Parathyroid adenoma (tissue), 2 donors: ENCODE measurements around the gene NR2C2AP.

ENCODE experiments used
- H2AFZ ChIP-seq: fragments of 300-600 bp; sonication (generic); one replicate; pipeline ENCODE4 v1.7.0; 2017; ENCODE audit warnings: antibody characterized with exemption, mild to moderate bottlenecking
- H3K27ac ChIP-seq: fragments of 300-600 bp; sonication (generic); one replicate; pipeline ENCODE4 v1.7.0; 2017
- H3K27me3 ChIP-seq: fragments of 300-600 bp; sonication (generic); one replicate; pipeline ENCODE4 v1.7.0; 2017; ENCODE audit warnings: low read length; ENCODE audit not compliant: control insufficient read depth, insufficient read depth
- H3K36me3 ChIP-seq: fragments of 300-600 bp; sonication (generic); one replicate; pipeline ENCODE4 v1.7.0; 2017; ENCODE audit warnings: low read length; ENCODE audit not compliant: control insufficient read depth, insufficient read depth
- H3K4me1 ChIP-seq: fragments of 300-600 bp; sonication (generic); one replicate; pipeline ENCODE4 v1.7.0; 2017; ENCODE audit warnings: control low read depth
- H3K4me2 ChIP-seq: fragments of 300-600 bp; sonication (generic); one replicate; pipeline ENCODE4 v1.7.0; 2017; ENCODE audit warnings: low read length
- H3K4me3 ChIP-seq: fragments of 300-600 bp; sonication (generic); one replicate; pipeline ENCODE4 v1.7.0; 2017; ENCODE audit warnings: low read depth, low read length
- H3K79me2 ChIP-seq: fragments of 300-600 bp; sonication (generic); one replicate; pipeline ENCODE4 v1.7.0; 2017; ENCODE audit warnings: control low read depth
- H3K9ac ChIP-seq: fragments of 300-600 bp; sonication (generic); one replicate; pipeline ENCODE4 v1.7.0; 2017; ENCODE audit warnings: mild to moderate bottlenecking
- H3K9me3 ChIP-seq: fragments of 300-600 bp; sonication (generic); one replicate; pipeline ENCODE4 v1.7.0; 2017; ENCODE audit warnings: low read length; ENCODE audit not compliant: control insufficient read depth
- CTCF ChIP-seq: fragments of 300-600 bp; sonication (generic); IDR thresholded peaks from one replicate; pipeline ENCODE4 v1.7.0; 2017; ENCODE audit warnings: antibody characterized with exemption, mild to moderate bottlenecking
- donor health status: primary hyperparathyroidism.

The NR2C2AP gene

GRCh38 chr19:19160461-19161035 lies 42.7 kb downstream of the NR2C2AP start:
- Histone ChIP-seq H3K36me3 (no peaks in the 10 kb centered on the region), H3K9me3 (no peaks in the 10 kb centered on the region), H3K79me2 (no peaks in the 10 kb centered on the region), H3K4me2 (no peak overlapping the region), H3K27ac (no peak overlapping the region), H3K9ac (no peak overlapping the region), H2AFZ (no peak overlapping the region), H3K4me1 (no peaks in the 10 kb centered on the region), H3K4me3 (no peak overlapping the region), H3K27me3 (no peaks in the 10 kb centered on the region)
- TF ChIP-seq CTCF = no peak

DNA sequence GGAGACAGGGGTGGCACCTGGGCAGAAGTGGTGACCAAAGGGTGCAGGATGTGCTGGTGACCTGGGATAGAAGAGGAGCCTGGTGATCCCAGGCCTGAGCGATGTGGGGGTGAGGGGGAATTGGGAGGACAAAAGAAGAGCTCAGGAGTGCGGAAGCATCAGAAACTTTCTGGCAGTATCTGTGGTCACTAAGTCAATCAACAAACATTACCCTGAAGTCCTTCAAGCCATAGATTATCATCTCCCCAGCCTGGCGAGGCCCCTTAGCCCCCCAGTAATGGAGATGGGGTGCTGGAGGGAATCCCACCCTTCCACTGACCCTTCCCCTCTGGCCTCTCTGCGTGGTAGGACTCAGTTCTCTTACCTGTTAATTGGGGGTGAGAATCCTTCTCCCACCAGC lies 43.7 kb downstream of the NR2C2AP start:
- Histone ChIP-seq H3K4me3 (no peak overlapping the region), H3K4me2 (no peak overlapping the region), H3K36me3 (no peaks in the 10 kb centered on the region), H3K27me3 (no peaks in the 10 kb centered on the region), H3K9me3 (no peaks in the 10 kb centered on the region), H2AFZ (no peak overlapping the region), H3K27ac (no peak overlapping the region), H3K79me2 (no peaks in the 10 kb centered on the region), H3K9ac (no peak overlapping the region), H3K4me1 (no peaks in the 10 kb centered on the region)
- TF ChIP-seq CTCF = no peak

GRCh38 chr19:19157808-19158207 lies 45.4 kb downstream of the NR2C2AP start:
- Histone ChIP-seq H3K27me3 (no peaks in the 10 kb centered on the region), H2AFZ (no peak overlapping the region), H3K9ac (no peak overlapping the region), H3K4me2 (no peak overlapping the region), H3K27ac (no peak overlapping the region), H3K9me3 (no peaks in the 10 kb centered on the region), H3K4me3 (no peak overlapping the region), H3K79me2 (no peaks in the 10 kb centered on the region), H3K4me1 (no peaks in the 10 kb centered on the region), H3K36me3 (no peaks in the 10 kb centered on the region)
- TF ChIP-seq CTCF = no peak

DNA sequence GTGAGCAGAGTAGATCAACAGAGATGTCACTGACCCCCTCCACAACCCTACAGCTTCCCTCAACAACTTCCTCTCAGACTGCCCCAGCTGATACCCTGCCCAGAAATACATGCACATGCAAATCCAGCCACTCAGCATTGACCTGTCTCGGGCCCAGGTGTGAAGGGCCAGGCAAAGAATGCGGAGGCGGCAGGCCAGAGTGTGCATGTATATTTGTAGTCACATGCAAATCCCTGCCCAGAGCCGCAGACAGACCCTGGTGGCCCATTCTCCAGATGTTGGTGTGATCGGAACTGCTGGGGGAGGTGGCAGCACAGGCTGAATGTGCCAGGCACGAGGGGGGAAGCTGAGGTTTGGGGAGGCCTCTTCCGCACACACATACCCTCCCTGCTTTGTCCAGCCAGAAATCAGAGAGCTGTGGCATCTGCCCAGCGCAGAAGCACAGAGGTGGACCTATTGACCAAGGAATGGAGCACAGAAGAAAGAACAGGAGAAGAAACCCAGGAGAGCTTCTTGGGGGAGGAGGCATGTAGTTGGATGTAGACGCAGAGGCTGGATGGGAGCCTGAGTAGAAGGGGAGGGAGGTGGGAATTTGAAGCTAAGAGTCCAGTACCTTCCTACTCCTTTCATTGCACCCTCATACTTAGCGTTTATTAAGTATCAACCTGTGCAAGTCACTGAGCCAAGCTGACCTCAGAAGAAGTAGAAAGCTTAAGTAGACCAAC lies 47.6 kb downstream of the NR2C2AP start:
- H3K79me2 ChIP-seq = no peaks in the 10 kb centered on the region
- no peak overlapping the region for H2AFZ ChIP-seq
- H3K27ac ChIP-seq = no peak overlapping the region
- no peaks in the 10 kb centered on the region for H3K27me3 ChIP-seq
- H3K4me2 ChIP-seq = no peak overlapping the region
- no peaks in the 10 kb centered on the region for H3K4me1 ChIP-seq
- H3K36me3 ChIP-seq = no peaks in the 10 kb centered on the region
- H3K9me3 ChIP-seq = no peaks in the 10 kb centered on the region
- H3K4me3 ChIP-seq = no peak overlapping the region
- H3K9ac ChIP-seq = no peak overlapping the region
- no peak for TF ChIP-seq CTCF
